ENCODE data around the gene OSBPL10.
"Not testable (repeated sequence)": the region's sequence is repeated elsewhere in the genome, so short reads cannot be mapped to it uniquely, and the experiment has no call there.

Gene OSBPL10

DNA sequence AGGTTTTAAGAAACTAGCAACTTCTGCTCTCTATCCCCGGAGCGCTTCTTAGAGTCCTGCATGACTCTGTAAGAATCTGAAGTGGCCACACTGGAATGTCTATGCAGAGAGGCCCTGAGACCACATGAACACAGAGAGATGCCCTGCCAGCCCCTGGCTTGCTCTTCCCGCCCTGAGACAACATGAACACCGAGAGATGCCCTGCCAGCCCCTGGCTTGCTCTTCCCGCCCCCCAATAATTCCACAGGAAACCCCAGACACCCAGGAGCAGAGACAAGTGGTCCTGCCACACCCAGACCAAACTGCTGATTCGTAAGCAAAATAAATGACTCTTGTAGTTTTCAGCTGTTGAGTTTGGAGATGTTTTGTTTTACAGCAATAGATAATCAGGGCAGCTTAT, 166.1 kb downstream of the OSBPL10 start:
- no peak for DNase-seq (ENCODE audit: low read depth in 2 of 2)

DNA sequence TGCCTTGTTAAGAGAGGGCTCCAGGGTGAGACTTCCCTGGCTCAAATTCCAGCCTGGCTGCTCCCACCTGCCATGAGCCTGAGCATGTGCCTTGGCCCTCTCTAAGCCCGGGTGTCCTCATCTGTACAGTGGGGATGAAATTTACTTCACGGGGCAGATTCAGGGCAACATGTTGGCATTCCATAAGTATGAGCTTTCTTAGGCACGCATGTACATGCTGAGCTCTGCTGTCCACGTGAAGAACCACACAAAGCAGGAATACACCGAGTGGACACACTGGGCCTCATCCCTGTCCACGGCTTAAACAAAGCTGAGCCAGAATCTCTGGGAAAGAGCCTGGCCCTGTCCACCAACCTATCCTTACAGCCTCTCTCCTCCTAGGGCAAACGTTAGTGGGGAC, 167.4 kb downstream of the OSBPL10 start:
- no peak for DNase-seq (ENCODE audit: low read depth in 2 of 2)

DNA sequence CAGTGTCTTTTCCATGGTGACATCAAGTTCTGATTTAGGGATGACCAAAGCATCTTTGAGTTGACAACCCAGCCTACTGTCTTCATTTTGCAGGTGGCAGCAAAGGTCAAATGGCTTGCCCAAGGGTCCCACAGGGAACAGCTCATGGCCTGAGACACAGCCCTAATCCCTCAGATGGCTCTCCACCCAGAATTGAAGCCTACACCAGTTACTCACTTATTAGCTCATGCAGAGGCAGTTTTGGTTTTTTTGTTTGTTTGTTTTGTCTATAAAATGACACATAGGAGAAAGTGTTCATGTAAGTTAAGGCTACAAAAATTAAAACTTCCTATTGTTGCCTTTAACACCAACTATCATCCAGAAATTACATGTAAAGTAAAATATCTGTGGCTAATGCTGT, 167.9 kb downstream of the OSBPL10 start:
- DNase-seq (ENCODE audit: low read depth in 2 of 2), result no peak

DNA sequence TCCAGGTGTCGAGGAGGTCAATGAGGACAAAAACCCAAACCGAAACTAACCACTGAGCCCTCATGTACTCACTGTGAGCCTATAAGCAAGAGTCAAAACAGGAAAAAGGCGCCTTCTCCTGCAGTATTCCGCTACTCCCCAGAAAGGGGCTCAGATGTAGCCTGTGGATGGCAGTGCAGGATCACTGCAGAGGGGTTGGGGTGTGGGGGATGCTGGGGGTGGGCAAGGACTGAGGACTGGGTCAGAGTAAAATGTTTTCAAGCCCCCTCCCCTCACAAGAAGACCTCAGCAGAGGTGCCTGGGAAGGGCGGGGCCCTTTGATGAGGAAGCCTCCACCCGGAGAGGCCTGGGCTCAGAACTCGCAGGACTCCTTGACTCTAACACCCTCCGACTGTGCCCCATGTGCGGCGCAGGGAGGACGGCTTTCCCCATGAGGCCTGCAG, 170.1 kb downstream of the OSBPL10 start:
- no peak for DNase-seq (ENCODE audit: low read depth in 2 of 2)

DNA sequence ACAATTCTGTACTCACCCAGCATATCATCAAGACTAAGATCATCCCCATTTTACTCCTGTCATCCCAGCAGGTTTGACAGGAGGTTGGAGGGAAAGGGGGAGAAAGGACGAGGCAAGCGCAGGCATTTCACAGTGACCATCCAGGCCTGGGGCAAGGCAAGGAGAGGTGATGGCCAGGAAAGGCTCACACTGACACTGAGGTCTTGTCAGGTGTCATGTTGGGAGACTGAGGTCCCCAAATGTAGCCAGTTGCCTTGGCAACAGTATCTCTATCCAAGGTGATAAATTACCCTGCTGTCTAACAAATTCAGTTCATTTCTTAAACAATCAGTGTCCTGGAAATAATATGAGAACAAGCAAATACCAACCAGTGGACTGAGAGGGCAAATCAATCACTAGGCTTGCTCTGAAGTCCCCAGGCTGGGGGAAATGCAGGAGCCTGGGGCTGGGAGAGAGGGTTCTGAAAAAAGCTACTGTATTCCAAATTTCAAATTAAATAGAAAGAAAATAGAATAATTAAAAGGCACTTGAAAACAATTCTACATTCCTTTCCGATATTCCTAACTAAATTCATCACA, 172.8 kb downstream of the OSBPL10 start:
- no peak for DNase-seq (ENCODE audit: low read depth in 2 of 2)

DNA sequence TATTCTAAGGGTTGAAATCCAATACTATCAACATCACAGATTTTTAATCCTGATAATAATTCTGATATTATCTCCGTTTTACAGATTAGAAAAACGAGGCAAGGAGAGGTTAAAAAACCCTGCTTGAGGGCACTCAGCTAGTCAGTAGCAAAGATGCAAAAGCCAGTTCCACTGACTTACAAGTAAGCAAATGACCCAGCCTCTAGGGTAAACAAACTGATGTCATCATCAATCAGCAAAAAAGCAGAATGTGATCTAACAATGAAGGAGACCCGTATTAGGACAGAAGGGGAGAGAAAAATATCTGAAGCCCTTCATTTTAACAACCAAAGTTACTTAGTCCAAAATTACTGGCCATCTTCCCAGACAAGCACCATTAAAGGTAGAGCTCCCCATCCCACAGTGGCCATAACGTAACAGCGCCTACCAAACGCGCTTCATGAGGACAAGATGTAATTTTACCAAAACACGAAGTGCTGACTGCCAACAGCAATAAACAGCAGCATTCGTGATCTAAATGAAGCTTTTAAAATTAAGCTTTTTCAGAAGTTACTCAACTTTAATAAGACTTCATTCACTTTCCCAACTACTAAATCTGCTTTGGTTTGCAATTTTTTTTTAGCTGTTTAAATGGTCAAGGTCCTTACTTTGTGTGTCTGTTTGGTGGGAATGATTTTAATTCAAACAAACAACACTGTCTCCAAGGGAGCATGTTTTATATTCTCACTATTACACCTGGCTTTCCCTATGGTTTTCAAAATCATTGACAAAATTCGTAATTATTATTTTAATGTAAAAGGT, 176.6 kb downstream of the OSBPL10 start:
- DNase-seq (ENCODE audit: low read depth in 2 of 2), result no peak

- no peak for DNase-seq (ENCODE audit: low read depth in 2 of 2)
These were observed 177.9 kb downstream of the OSBPL10 start for GRCh38 chr3:31802981-31803740.

GRCh38 chr3:31800436-31800835, 180.6 kb downstream of the OSBPL10 start:
- no peak for DNase-seq (ENCODE audit: low read depth in 2 of 2)

- no peak for DNase-seq (ENCODE audit: low read depth in 2 of 2)
These were observed 182.2 kb downstream of the OSBPL10 start for GRCh38 chr3:31798840-31799239.

DNA sequence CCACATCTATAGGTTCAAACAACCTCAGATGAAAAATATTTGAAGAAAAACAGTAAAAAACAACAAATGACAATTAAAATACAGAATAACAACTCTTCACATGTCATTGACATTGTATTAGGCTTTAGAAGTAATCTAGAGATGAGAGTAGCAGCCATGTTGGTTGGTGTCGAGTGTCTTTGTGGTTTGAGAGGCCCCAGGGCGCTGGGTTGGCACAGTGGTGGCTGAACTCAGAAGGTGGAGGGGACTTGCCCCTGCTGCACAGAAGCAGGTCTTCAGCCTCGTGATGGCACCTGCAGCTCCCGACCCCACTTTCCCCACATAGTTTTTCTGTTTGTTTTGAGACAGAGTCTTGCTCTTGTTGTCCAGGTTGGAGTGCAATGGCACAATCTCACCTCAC, 187.2 kb downstream of the OSBPL10 start:
- DNase-seq (ENCODE audit: low read depth in 2 of 2), result no peak

GRCh38 chr3:31791090-31791430, 190.0 kb downstream of the OSBPL10 start:
- no peak for DNase-seq (ENCODE audit: low read depth in 2 of 2)

DNA sequence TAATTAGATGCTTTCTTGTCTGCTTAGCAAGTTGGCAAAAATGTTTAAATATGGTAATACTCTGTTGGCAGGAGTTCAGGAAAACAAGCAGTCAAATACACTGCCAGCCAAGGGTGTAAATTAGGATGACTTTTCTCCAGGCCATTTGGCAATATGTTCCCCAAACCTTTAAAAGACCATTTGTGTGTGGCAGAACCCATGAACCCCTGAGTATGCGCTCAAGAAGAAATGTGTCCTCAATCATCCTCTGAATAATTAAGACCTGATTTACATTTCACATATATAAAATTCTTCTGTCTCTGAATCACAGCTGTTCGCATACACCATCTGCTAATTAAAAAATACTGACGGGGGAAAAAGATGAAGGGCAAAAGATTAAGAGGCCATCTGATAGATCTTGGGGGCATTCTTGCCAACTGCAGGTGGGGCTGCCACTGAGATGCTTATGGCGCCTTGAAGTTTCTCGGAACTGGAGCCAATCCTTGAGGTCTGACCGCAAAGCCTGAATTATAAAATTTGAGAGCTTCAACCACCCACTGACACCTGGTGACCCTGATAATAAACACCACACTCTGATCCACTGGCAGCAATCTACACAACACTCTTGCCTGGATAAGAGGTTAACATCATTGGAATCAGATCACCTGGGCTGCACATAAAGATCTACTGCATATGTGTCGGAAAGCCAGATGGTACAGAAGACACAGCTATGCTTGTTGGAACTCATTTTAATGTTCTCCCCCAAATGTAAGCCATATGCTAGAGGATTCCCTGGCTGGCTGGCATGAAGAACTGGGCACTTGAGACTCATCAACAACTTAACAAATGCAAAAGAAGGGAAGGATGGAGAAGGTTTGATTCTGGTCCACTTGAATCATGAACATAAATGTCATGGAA, 190.6 kb downstream of the OSBPL10 start:
- no peak for DNase-seq (ENCODE audit: low read depth in 2 of 2)

- DNase-seq (ENCODE audit: low read depth in 2 of 2), result no peak
These were observed 191.6 kb downstream of the OSBPL10 start for GRCh38 chr3:31789429-31789828.

- DNase-seq (ENCODE audit: low read depth in 2 of 2), result no peak
These were observed 195.3 kb downstream of the OSBPL10 start for GRCh38 chr3:31785734-31786133.

- DNase-seq (ENCODE audit: low read depth in 2 of 2), result no peak
These were observed 195.8 kb downstream of the OSBPL10 start for GRCh38 chr3:31785286-31785685.

DNA sequence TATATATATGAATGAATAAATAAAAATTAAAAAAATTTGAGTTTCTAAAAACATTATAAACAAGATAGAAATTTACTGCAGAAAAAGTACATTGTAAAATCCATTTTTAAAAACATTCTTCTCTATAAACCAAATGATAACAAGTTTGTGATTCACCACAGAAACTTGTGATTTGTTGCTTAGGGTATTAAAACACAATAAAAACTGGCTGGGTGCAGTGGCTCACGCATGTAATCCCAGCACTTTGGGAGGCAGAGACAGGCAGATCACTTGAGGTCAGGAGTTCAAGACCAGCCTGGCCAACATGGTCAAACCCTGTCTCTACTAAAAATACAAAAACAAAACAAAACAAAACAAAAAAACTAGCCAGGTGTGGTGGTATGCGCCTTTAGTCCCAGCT, 197.2 kb downstream of the OSBPL10 start:
- DNase-seq (ENCODE audit: low read depth in 2 of 2), result not testable (repeated sequence)

DNA sequence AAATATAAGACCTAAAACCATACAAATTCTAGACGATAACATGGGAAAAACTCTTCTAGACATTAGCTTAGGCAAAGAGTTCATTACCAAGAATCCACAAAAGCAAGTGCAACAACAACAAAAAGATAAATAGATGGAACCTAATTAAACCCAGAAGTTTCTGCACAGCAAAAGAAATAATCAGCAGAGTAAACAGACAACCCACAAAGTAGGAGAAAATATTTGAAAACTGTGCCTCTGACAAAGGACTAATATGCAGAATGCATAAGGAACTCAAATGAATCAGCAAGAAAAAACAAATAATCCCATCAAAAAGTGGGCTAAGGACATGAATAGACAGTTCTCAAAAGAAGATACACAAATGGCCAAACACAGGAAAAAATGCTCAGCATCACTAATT, 198.8 kb downstream of the OSBPL10 start:
- DNase-seq (ENCODE audit: low read depth in 2 of 2), result not testable (repeated sequence)

DNA sequence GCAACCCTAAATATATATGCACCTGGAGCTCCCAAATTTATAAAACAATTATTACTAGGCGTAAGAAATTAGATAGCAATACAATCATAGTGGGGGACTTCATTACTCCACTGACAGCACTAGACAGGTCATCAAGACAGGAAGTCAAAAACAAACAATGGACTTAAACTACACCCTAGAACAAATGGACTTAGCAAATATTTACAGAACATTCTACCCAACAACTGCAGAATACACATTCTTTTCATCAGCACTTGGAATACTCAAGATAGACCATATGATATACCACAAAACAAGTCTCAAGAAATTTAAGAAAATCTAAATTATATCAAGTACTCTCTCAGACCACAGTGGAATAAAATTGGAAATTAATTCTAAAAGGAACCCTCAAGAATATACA, 201.5 kb downstream of the OSBPL10 start:
- DNase-seq (ENCODE audit: low read depth in 2 of 2), result no peak

- no peak for DNase-seq (ENCODE audit: low read depth in 2 of 2)
These were observed 203.2 kb downstream of the OSBPL10 start for GRCh38 chr3:31777887-31778286.

- DNase-seq (ENCODE audit: low read depth in 2 of 2), result no peak
These were observed 204.0 kb downstream of the OSBPL10 start for GRCh38 chr3:31777092-31777491.

DNA sequence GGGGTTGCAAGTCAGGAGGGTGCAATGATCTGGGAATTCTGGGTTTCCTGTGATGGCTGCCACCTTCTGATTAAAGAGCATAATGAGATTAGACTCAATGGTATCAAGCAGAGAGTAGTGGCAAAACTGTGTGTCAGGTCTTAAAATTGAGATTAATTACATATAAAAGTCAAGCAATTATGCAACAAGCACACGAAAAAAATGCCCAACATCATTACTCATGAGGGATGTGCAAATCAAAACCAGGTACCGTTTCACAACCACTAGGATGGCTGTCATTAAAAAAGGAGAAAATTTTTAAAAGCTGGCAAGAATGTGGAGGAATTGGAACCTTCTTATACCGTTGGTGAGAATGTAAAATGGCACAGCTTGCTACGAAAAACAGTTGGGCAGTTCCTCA, 205.0 kb downstream of the OSBPL10 start:
- DNase-seq (ENCODE audit: low read depth in 2 of 2), result no peak

- no peak for DNase-seq (ENCODE audit: low read depth in 2 of 2)
These were observed 205.7 kb downstream of the OSBPL10 start for GRCh38 chr3:31775383-31775782.

Measured in activated CD8-positive, alpha-beta memory T cell treated with anti-CD3 and anti-CD28 coated beads for 4 hours (primary cell).